Astrocyte of the spinal cord (primary cell): ENCODE measurements around the gene TRUB1.
A peak's percentile ranks its signal among the peaks of the same experiment; 100 is the strongest.

ENCODE experiments used
- DNase-seq: peaks from one replicate; pipeline ENCODE4 v3.0.0; 2011; ENCODE audit warnings: low read depth, low spot score
- H3K4me3 ChIP-seq: 2 replicates; pipeline ENCODE4 v1.5.1; 2011; ENCODE audit warnings: low read depth, mild to moderate bottlenecking, low read length, moderate library complexity
- in situ Hi-C: cut with HindIII; loops from 2 replicates; pipeline ENCODE4 v1.10.0; 2017; ENCODE audit warnings: low sequenced_read_pairs
- TF ChIP-seq, protein P1 (sequence below): IDR thresholded peaks from 2 replicates; pipeline ENCODE4 v1.5.1; 2012; ENCODE audit warnings: low read depth, mild to moderate bottlenecking, low read length, inconsistent platforms

The TRUB1 gene

DNA sequence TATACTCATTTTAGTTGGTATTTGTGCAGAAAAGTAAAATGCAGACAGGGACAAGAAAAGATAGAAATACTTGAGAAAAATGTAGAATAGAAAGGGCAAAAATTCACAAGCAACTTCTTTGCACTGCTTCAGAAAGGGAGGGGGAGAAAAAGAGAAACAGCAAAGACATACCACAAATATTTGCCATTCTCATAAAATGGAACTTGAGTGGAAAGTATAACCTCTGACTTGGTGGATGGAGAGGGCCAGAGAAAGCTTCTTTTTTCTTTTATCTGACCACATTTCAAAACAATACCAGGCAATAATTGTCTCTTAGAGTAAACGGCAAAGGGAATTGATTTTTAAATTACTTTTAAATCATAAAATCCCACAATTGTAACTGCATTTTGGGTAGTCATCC is 35.8 kb upstream of the TRUB1 start:
- no peak overlapping the region for H3K4me3 ChIP-seq
- in situ Hi-C loops = no loop called here
- TF ChIP-seq, protein P1, sequence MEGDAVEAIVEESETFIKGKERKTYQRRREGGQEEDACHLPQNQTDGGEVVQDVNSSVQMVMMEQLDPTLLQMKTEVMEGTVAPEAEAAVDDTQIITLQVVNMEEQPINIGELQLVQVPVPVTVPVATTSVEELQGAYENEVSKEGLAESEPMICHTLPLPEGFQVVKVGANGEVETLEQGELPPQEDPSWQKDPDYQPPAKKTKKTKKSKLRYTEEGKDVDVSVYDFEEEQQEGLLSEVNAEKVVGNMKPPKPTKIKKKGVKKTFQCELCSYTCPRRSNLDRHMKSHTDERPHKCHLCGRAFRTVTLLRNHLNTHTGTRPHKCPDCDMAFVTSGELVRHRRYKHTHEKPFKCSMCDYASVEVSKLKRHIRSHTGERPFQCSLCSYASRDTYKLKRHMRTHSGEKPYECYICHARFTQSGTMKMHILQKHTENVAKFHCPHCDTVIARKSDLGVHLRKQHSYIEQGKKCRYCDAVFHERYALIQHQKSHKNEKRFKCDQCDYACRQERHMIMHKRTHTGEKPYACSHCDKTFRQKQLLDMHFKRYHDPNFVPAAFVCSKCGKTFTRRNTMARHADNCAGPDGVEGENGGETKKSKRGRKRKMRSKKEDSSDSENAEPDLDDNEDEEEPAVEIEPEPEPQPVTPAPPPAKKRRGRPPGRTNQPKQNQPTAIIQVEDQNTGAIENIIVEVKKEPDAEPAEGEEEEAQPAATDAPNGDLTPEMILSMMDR = no peak
- peak; percentile 41 for DNase-seq

- in situ Hi-C loops = no loop called here
- no peak overlapping the region for H3K4me3 ChIP-seq
- peak; percentile 43 for DNase-seq
- TF ChIP-seq, protein P1 = no peak
These were observed 32.5 kb upstream of the TRUB1 start for GRCh38 chr10:114905450-114905849.

GRCh38 chr10:114906981-114907380 is 31.0 kb upstream of the TRUB1 start:
- H3K4me3 ChIP-seq = no peak overlapping the region
- no peak for DNase-seq
- in situ Hi-C loops = no loop called here
- TF ChIP-seq, protein P1 = no peak

DNA sequence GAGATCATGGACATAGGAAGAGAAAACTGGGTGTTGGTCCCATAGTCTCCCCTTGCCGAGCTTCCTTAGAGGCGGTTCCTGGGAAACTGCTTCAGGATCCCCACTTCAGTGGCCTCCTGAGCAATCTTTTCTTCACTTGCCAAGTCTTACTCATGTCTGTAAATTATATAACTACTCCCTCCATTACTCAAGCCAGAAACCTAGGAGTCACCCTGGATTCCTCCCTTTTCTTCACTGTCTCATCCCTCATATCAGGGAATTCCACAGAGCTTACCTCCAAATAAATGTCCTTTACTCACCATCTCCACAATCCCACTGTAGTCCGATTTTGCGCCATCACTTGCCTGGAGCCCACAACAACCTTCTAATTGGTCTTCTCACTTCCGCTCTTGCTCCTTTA is 29.1 kb upstream of the TRUB1 start:
- TF ChIP-seq, protein P1 = no peak
- in situ Hi-C loops = no loop called here
- no peak overlapping the region for H3K4me3 ChIP-seq
- DNase-seq = no peak

DNA sequence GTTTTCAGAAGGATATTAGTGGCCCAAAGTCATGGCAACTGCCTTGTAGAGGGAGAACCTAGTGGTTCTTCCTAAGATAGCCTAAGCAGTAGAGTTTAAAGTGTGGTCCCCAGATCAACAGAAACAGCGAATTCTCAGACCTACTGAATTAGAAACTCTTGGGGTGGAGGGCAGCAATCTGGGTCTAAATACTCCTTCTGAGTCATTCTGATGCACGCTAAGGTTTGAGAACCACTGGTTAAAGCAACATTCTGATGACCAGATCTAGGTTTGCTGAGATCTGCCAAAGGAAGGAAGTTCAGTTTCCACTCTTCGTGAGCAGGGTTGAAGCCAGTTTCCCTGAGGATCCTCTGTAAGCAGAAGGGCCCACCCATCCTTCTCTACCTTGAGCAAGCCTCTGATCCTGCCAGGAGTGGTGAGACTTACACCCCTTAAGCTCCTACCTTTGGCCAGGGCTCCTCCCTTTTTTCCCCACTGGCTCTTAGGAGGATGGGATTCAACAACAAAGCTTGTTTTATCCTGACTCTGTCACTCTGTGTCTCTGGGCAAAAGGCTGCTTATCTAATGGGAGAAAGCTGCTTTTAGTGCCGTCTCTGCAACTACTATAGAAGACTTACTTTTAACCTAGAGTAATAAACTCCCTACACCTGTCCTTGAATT is 26.8 kb upstream of the TRUB1 start:
- H3K4me3 ChIP-seq = no peak overlapping the region
- DNase-seq = no peak
- TF ChIP-seq, protein P1 = no peak
- in situ Hi-C loops = no loop called here

- in situ Hi-C loops = no loop called here
- H3K4me3 ChIP-seq = no peak overlapping the region
- TF ChIP-seq, protein P1 = no peak
- no peak for DNase-seq
These were observed 26.1 kb upstream of the TRUB1 start for GRCh38 chr10:114911801-114912469.
